Liver (tissue), 9 donors: ENCODE data around the gene MRPL32. TPM values are rescaled to one million over a fixed set of nuclear protein-coding genes. Genes with fewer than 3 reads are reported as not detected.

Source experiments
- DNase-seq: peaks from one replicate; pipeline ENCODE4 v3.0.0-alpha.2; 2017; ENCODE audit warnings: low spot score
- H3K27ac ChIP-seq, 2 donors: one replicate each; pipeline ENCODE4 v1.7.0; 2013; ENCODE audit warnings: inconsistent platforms in 2 of 2, low read length in 2 of 2, control low read depth in 1 of 2, low read depth in 1 of 2, mild to moderate bottlenecking in 1 of 2
- H3K27me3 ChIP-seq, 4 donors: one replicate each; pipeline versions ENCODE4 v1.6.1 to v1.7.0; 2013; ENCODE audit warnings: low read length in 3 of 4, inconsistent platforms in 1 of 4, mild to moderate bottlenecking in 1 of 4, moderate library complexity in 1 of 4; ENCODE audit not compliant: control insufficient read depth in 4 of 4, insufficient read depth in 4 of 4
- H3K36me3 ChIP-seq, 4 donors: one replicate each; pipeline versions ENCODE4 v1.6.1 to v1.7.0; 2013; ENCODE audit warnings: low read length in 3 of 4, mild to moderate bottlenecking in 3 of 4, low read depth in 1 of 4, moderate library complexity in 1 of 4; ENCODE audit not compliant: control insufficient read depth in 4 of 4, insufficient read depth in 3 of 4
- H3K4me1 ChIP-seq, 4 donors: one replicate each; pipeline versions ENCODE4 v1.6.1 to v1.7.0; 2013; ENCODE audit warnings: low read length in 3 of 4, mild to moderate bottlenecking in 3 of 4, moderate library complexity in 1 of 4; ENCODE audit not compliant: control insufficient read depth in 4 of 4, insufficient read depth in 4 of 4
- H3K4me3 ChIP-seq, 3 donors: one replicate each; pipeline versions ENCODE4 v1.6.1 to v1.7.0; 2013; ENCODE audit warnings: low read length in 3 of 3, control low read depth in 1 of 3, low read depth in 1 of 3, mild to moderate bottlenecking in 1 of 3
- H3K9ac ChIP-seq, 2 donors: one replicate each; pipeline ENCODE4 v1.7.0; 2013; ENCODE audit warnings: low read length in 2 of 2, mild to moderate bottlenecking in 2 of 2, moderate library complexity in 2 of 2, control low read depth in 1 of 2, low read depth in 1 of 2
- H3K9me3 ChIP-seq, 4 donors: one replicate each; pipeline versions ENCODE4 v1.6.1 to v1.7.0; 2013; ENCODE audit warnings: low read length in 3 of 4; ENCODE audit not compliant: control insufficient read depth in 4 of 4
- EGR1 ChIP-seq, 2 donors: IDR thresholded peaks; 2 replicates each; pipeline ENCODE4 v1.6.1; 2016 to 2018; ENCODE audit warnings: antibody characterized with exemption in 2 of 2, low read depth in 2 of 2
- FOXA1 ChIP-seq: IDR thresholded peaks from 2 replicates; pipeline ENCODE4 v1.6.1; 2016; ENCODE audit warnings: antibody characterized with exemption
- FOXA2 ChIP-seq: IDR thresholded peaks from 2 replicates; pipeline ENCODE4 v1.6.1; 2016; ENCODE audit warnings: antibody characterized with exemption
- GABPA ChIP-seq, 2 donors: IDR thresholded peaks in 1 of 2; conservative IDR thresholded peaks in 1 of 2; 2 replicates each; pipeline ENCODE4 v1.6.1; 2016; ENCODE audit warnings: antibody characterized with exemption in 2 of 2, mild to moderate bottlenecking in 1 of 2, moderate library complexity in 1 of 2
- HNF4A ChIP-seq, 2 donors: conservative IDR thresholded peaks; 2 replicates each; pipeline ENCODE4 v1.6.1; 2016; ENCODE audit warnings: antibody characterized with exemption in 2 of 2, mild to moderate bottlenecking in 2 of 2
- HNF4G ChIP-seq: IDR thresholded peaks from 2 replicates; pipeline ENCODE4 v1.6.1; 2016; ENCODE audit warnings: antibody characterized with exemption
- JUND ChIP-seq, 2 donors: IDR thresholded peaks; 2 replicates each; pipeline ENCODE4 v1.6.1; 2016; ENCODE audit warnings: antibody characterized with exemption in 2 of 2
- NR2F2 ChIP-seq: IDR thresholded peaks from 2 replicates; pipeline ENCODE4 v1.6.1; 2016; ENCODE audit warnings: antibody characterized with exemption
- RAD21 ChIP-seq, 2 donors: IDR thresholded peaks; 2 replicates each; pipeline ENCODE4 v1.6.1; 2016; ENCODE audit warnings: antibody characterized with exemption in 2 of 2, mild to moderate bottlenecking in 2 of 2
- RXRA ChIP-seq, 2 donors: IDR thresholded peaks; 2 replicates each; pipeline ENCODE4 v1.6.1; 2017 to 2018; ENCODE audit warnings: antibody characterized with exemption in 2 of 2, mild to moderate bottlenecking in 1 of 2
- TAF1 ChIP-seq: conservative IDR thresholded peaks from 2 replicates; pipeline ENCODE4 v1.6.1; 2016; ENCODE audit warnings: antibody characterized with exemption, mild to moderate bottlenecking
- YY1 ChIP-seq: IDR thresholded peaks from 2 replicates; pipeline ENCODE4 v1.6.1; 2016; ENCODE audit warnings: antibody characterized with exemption, mild to moderate bottlenecking
- WGBS: extraction: QIAGEN DNeasy Blood & Tissue Kit; methylation state at CpG from one replicate; pipeline ENCODE4 v1.1.7; 2013; 5-methylcytosine and 5-hydroxymethylcytosine counted together
- polyA plus RNA-seq, 2 donors: library from polyadenylated mRNA; stranded (reverse) in 1 of 2; unstranded in 1 of 2; fragments of 200-250 nt in 1 of 2; fragments of >200 nt in 1 of 2; fragmentation: Nextera tagmentation in 1 of 2; extraction: Ambion mirVana in 1 of 2; gene quantifications; one replicate each; pipeline versions ENCODE4 v1.2.1 to v1.2.3, GENCODE V29; 2013 to 2015
- total RNA-seq, 2 donors: library from RNA; depleted of rRNA; stranded (reverse); fragments of >200 nt; gene quantifications; one replicate each; pipeline ENCODE4 v1.2.3, GENCODE V29; 2014
- TF ChIP-seq, protein P1 (sequence below): IDR thresholded peaks from 2 replicates; pipeline ENCODE4 v1.6.1; 2016; ENCODE audit warnings: antibody characterized with exemption
- TF ChIP-seq, protein P2 (sequence below): IDR thresholded peaks from 2 replicates; pipeline ENCODE4 v1.6.1; 2016; ENCODE audit warnings: antibody characterized with exemption
- TF ChIP-seq, protein P3 (sequence below): IDR thresholded peaks from 2 replicates; pipeline ENCODE4 v1.6.1; 2016; ENCODE audit warnings: antibody characterized with exemption
- TF ChIP-seq, protein P4 (sequence below): fragments of 150-350 bp; IDR thresholded peaks from 2 replicates; pipeline ENCODE4 v1.5.1; 2017; ENCODE audit warnings: improper control_type of control experiment, low read depth, low read length; ENCODE audit not compliant: missing input control
- donor health status: healthy.
- donor health status: healthy.
- donor health status: healthy.
- donor health status: healthy.
- donor health status: healthy.

MRPL32 gene
- total and polyA plus RNA-seq, 4 donors, result 23.6 to 94.7 (median 47.9) TPM

DNA sequence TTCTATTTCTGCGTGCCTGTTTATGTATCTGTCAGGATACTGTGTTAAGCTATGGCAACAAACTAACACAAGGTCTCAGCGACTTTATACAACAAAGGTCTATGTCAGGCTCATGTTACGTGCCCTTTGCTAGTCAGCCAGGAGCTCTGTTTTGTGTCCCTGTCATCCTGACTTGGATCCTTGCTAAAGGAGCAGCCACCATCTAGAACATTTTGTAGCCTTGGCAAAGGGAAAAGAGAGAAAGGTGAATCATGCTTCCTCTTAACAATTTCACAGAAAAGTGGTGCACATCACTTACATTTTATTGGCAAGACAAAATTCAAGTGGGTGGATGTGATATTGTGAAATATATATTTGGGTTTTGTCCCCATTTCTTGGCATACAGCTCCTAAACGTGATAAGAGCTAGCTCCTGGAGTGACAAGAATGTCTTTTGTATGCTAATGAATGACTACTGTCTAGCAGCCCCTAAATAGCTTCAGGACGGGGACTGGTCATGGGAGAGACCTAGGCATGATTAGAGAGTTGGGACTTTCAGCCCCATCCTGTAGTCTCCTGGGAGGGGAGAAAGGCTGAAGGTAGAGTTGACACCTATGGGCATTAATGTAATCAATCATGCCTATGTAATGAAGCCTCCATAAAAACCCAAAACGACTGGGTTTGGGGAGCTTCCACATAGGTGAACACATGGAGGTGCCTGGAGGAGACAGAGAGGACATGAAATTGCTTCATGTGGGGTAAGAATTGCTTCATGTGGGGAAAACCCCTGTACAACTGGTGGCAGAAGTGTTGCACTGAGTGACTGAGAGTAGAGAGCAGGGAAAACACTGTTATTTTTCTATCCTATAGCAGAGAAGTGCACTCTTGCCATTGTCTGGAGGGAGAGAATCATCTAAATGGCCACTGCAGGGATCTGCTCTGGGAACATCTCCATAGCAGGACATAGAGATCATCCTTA is 33.0 kb downstream of the MRPL32 start:
- Histone ChIP-seq H3K4me1 (no peaks in the 10 kb centered on the region), H3K4me3 (no peak overlapping the region), H3K36me3 (no peaks in the 10 kb centered on the region), H3K9ac (no peak overlapping the region), H3K27me3 (no peaks in the 10 kb centered on the region), H3K9me3 (no peaks in the 10 kb centered on the region), H3K27ac (no peak overlapping the region)
- TF ChIP-seq, protein P1, sequence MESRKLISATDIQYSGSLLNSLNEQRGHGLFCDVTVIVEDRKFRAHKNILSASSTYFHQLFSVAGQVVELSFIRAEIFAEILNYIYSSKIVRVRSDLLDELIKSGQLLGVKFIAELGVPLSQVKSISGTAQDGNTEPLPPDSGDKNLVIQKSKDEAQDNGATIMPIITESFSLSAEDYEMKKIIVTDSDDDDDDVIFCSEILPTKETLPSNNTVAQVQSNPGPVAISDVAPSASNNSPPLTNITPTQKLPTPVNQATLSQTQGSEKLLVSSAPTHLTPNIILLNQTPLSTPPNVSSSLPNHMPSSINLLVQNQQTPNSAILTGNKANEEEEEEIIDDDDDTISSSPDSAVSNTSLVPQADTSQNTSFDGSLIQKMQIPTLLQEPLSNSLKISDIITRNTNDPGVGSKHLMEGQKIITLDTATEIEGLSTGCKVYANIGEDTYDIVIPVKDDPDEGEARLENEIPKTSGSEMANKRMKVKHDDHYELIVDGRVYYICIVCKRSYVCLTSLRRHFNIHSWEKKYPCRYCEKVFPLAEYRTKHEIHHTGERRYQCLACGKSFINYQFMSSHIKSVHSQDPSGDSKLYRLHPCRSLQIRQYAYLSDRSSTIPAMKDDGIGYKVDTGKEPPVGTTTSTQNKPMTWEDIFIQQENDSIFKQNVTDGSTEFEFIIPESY, result no peak
- TF ChIP-seq FOXA2, result no peak
- no peak for TF ChIP-seq EGR1 (IDR thresholded peaks at IDR 0.05; ENCODE audit: low read depth in 2 of 2)
- TF ChIP-seq, protein P2, sequence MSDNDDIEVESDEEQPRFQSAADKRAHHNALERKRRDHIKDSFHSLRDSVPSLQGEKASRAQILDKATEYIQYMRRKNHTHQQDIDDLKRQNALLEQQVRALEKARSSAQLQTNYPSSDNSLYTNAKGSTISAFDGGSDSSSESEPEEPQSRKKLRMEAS, result no peak
- no peak for TF ChIP-seq HNF4G
- no peak for TF ChIP-seq GABPA (IDR thresholded peaks at IDR 0.05 in 1 of 2, conservative IDR thresholded peaks at IDR 0.05 in 1 of 2)
- no peak for TF ChIP-seq JUND (IDR thresholded peaks at IDR 0.05)
- TF ChIP-seq NR2F2, result peak; percentile 94
- TF ChIP-seq, protein P3, sequence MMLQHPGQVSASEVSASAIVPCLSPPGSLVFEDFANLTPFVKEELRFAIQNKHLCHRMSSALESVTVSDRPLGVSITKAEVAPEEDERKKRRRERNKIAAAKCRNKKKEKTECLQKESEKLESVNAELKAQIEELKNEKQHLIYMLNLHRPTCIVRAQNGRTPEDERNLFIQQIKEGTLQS, result no peak
- no peak for DNase-seq
- WGBS, result 53% methylated on average over 6 of the region's 6 CpGs

DNA sequence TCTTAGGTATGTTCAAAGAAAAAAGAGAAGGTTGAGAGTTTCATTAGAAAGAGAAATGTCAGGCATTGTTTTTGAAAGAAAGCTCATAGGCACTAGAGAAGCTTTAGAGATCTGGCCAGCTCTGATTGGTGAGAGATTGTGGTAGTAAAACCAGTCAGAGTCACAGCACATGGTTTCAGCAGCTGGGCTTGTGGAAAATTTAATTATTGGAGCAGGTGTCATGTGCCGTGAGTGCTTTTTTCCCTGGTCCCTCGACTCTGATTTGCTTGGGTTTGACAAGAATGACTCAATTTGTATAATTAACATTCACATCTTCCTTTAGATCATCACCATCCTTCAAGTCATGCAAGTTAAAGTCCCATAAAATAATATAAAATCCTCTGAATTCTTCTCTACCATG is 35.2 kb downstream of the MRPL32 start:
- Histone ChIP-seq H3K4me3 (no peak overlapping the region), H3K9me3 (no peaks in the 10 kb centered on the region), H3K9ac (no peak overlapping the region), H3K36me3 (no peaks in the 10 kb centered on the region), H3K4me1 (no peaks in the 10 kb centered on the region), H3K27me3 (no peaks in the 10 kb centered on the region), H3K27ac (no peak overlapping the region)
- DNase-seq, result no peak
- WGBS, result 83% methylated on average over 2 of the region's 2 CpGs
- TF ChIP-seq HNF4A (conservative IDR thresholded peaks at IDR 0.05), result no peak
- TF ChIP-seq YY1, result no peak
- no peak for TF ChIP-seq FOXA2
- no peak for TF ChIP-seq HNF4G
- TF ChIP-seq EGR1 (IDR thresholded peaks at IDR 0.05; ENCODE audit: low read depth in 2 of 2), result no peak
- no peak for TF ChIP-seq TAF1
- TF ChIP-seq, protein P4, sequence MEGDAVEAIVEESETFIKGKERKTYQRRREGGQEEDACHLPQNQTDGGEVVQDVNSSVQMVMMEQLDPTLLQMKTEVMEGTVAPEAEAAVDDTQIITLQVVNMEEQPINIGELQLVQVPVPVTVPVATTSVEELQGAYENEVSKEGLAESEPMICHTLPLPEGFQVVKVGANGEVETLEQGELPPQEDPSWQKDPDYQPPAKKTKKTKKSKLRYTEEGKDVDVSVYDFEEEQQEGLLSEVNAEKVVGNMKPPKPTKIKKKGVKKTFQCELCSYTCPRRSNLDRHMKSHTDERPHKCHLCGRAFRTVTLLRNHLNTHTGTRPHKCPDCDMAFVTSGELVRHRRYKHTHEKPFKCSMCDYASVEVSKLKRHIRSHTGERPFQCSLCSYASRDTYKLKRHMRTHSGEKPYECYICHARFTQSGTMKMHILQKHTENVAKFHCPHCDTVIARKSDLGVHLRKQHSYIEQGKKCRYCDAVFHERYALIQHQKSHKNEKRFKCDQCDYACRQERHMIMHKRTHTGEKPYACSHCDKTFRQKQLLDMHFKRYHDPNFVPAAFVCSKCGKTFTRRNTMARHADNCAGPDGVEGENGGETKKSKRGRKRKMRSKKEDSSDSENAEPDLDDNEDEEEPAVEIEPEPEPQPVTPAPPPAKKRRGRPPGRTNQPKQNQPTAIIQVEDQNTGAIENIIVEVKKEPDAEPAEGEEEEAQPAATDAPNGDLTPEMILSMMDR, result no peak
- no peak for TF ChIP-seq RXRA (IDR thresholded peaks at IDR 0.05)
- TF ChIP-seq FOXA1, result no peak
- no peak for TF ChIP-seq RAD21 (IDR thresholded peaks at IDR 0.05)
